SIG-M5 (cell line): ENCODE measurements around the gene NPHP4.
"Not testable (repeated sequence)": the region's sequence is repeated elsewhere in the genome, so short reads cannot be mapped to it uniquely, and the experiment has no call there.

Experiments used
- DNase-seq: peaks from one replicate; lab custom pipeline; 2025; lab: John Stamatoyannopoulos, UW

The NPHP4 gene

GRCh38 chr1:5934058-5934884 lies 58.0 kb downstream of the NPHP4 start:
- no peak for DNase-seq

- no peak for DNase-seq
Measured at GRCh38 chr1:5933676-5934057, 58.6 kb downstream of the NPHP4 start.

GRCh38 chr1:5933050-5933449 lies 59.2 kb downstream of the NPHP4 start:
- no peak for DNase-seq

GRCh38 chr1:5928714-5929400 lies 63.4 kb downstream of the NPHP4 start:
- DNase-seq: no peak

- DNase-seq: no peak
Measured at GRCh38 chr1:5927506-5928370, 64.5 kb downstream of the NPHP4 start.

GRCh38 chr1:5926686-5927435 lies 65.4 kb downstream of the NPHP4 start:
- DNase-seq: no peak

GRCh38 chr1:5922700-5923330 lies 69.4 kb downstream of the NPHP4 start:
- not testable (repeated sequence) for DNase-seq

- DNase-seq: no peak
Measured at GRCh38 chr1:5921671-5922070, 70.6 kb downstream of the NPHP4 start.

GRCh38 chr1:5921129-5921528 lies 71.1 kb downstream of the NPHP4 start:
- no peak for DNase-seq

GRCh38 chr1:5920201-5920600 lies 72.0 kb downstream of the NPHP4 start:
- no peak for DNase-seq

GRCh38 chr1:5918275-5918649 lies 74.0 kb downstream of the NPHP4 start:
- DNase-seq: no peak

GRCh38 chr1:5917591-5918274 lies 74.5 kb downstream of the NPHP4 start:
- DNase-seq: no peak

GRCh38 chr1:5917281-5917590 lies 75.0 kb downstream of the NPHP4 start:
- no peak for DNase-seq

- DNase-seq: no peak
Measured at GRCh38 chr1:5916572-5917280, 75.5 kb downstream of the NPHP4 start.

GRCh38 chr1:5915587-5916571 lies 76.3 kb downstream of the NPHP4 start:
- DNase-seq: no peak

GRCh38 chr1:5914676-5915365 lies 77.4 kb downstream of the NPHP4 start:
- no peak for DNase-seq

GRCh38 chr1:5913876-5914275 lies 78.3 kb downstream of the NPHP4 start:
- DNase-seq: no peak

GRCh38 chr1:5913078-5913845 lies 79.0 kb downstream of the NPHP4 start:
- no peak for DNase-seq
